Effector memory CD4-positive, alpha-beta T cell (primary cell): ENCODE measurements around the gene PALLD.

Experiments
- DNase-seq, 3 donors: peaks; one replicate each; pipeline ENCODE4 v3.0.0-alpha.2; 2020
- H3K27ac ChIP-seq: 2 replicates; pipeline ENCODE4 v1.7.0; 2013; ENCODE audit warnings: mild to moderate bottlenecking, low read length, moderate library complexity; ENCODE audit not compliant: insufficient read depth, poor library complexity, severe bottlenecking
- H3K27me3 ChIP-seq: replicated peaks from 2 replicates; pipeline ENCODE4 v1.7.0; 2013; ENCODE audit warnings: mild to moderate bottlenecking, low read length; ENCODE audit not compliant: insufficient read depth, control insufficient read depth, poor library complexity, severe bottlenecking
- H3K36me3 ChIP-seq: 2 replicates; pipeline ENCODE4 v1.7.0; 2013; ENCODE audit warnings: mild to moderate bottlenecking, low read length, moderate library complexity; ENCODE audit not compliant: control insufficient read depth, insufficient read depth
- H3K4me1 ChIP-seq: 2 replicates; pipeline ENCODE4 v1.7.0; 2013; ENCODE audit warnings: low read length, mild to moderate bottlenecking; ENCODE audit not compliant: control insufficient read depth, insufficient read depth, poor library complexity, severe bottlenecking
- H3K4me3 ChIP-seq: 2 replicates; pipeline ENCODE4 v1.7.0; 2013; ENCODE audit warnings: low read length, low read depth, mild to moderate bottlenecking; ENCODE audit not compliant: insufficient read depth, poor library complexity, severe bottlenecking
- H3K9me3 ChIP-seq: 2 replicates; pipeline ENCODE4 v1.7.0; 2013; ENCODE audit warnings: mild to moderate bottlenecking, low read length, moderate library complexity; ENCODE audit not compliant: control insufficient read depth

The PALLD gene

GRCh38 chr4:168914095-168914494 is 417.2 kb downstream of the PALLD start:
- Histone ChIP-seq H3K4me3 (no peak overlapping the region), H3K4me1 (no peaks in the 10 kb centered on the region), H3K27ac (no peak overlapping the region), H3K9me3 (no peaks in the 10 kb centered on the region), H3K27me3 (no peaks in the 10 kb centered on the region), H3K36me3 (no peaks in the 10 kb centered on the region)
- no peak for DNase-seq

GRCh38 chr4:168917138-168917779 is 420.4 kb downstream of the PALLD start:
- no peak overlapping the region for H3K4me3 ChIP-seq
- H3K27me3 ChIP-seq, result no peaks in the 10 kb centered on the region
- no peak overlapping the region for H3K27ac ChIP-seq
- H3K36me3 ChIP-seq, result no peaks in the 10 kb centered on the region
- no peaks in the 10 kb centered on the region for H3K9me3 ChIP-seq
- no peaks in the 10 kb centered on the region for H3K4me1 ChIP-seq
- no peak for DNase-seq

GRCh38 chr4:168919706-168920324 is 423.0 kb downstream of the PALLD start:
- no peaks in the 10 kb centered on the region for H3K27me3 ChIP-seq
- H3K36me3 ChIP-seq, result no peaks in the 10 kb centered on the region
- no peaks in the 10 kb centered on the region for H3K9me3 ChIP-seq
- no peaks in the 10 kb centered on the region for H3K4me1 ChIP-seq
- no peak overlapping the region for H3K27ac ChIP-seq
- no peak for DNase-seq
- no peak overlapping the region for H3K4me3 ChIP-seq

- DNase-seq, result no peak
- H3K4me3 ChIP-seq, result no peak overlapping the region
- H3K27me3 ChIP-seq, result no peaks in the 10 kb centered on the region
- no peaks in the 10 kb centered on the region for H3K36me3 ChIP-seq
- no peak overlapping the region for H3K27ac ChIP-seq
- H3K9me3 ChIP-seq, result no peaks in the 10 kb centered on the region
- no peaks in the 10 kb centered on the region for H3K4me1 ChIP-seq
Observed at GRCh38 chr4:168920441-168921065, 423.7 kb downstream of the PALLD start.

- no peaks in the 10 kb centered on the region for H3K4me1 ChIP-seq
- no peak overlapping the region for H3K27ac ChIP-seq
- H3K27me3 ChIP-seq, result no peaks in the 10 kb centered on the region
- no peaks in the 10 kb centered on the region for H3K36me3 ChIP-seq
- no peak overlapping the region for H3K4me3 ChIP-seq
- peak in 1 of 3 donors; percentile 36 for DNase-seq
- no peaks in the 10 kb centered on the region for H3K9me3 ChIP-seq
Observed at GRCh38 chr4:168923526-168924194, 426.8 kb downstream of the PALLD start.

- Histone ChIP-seq H3K27me3 (no peaks in the 10 kb centered on the region), H3K4me3 (no peak overlapping the region), H3K9me3 (no peaks in the 10 kb centered on the region), H3K4me1 (no peaks in the 10 kb centered on the region), H3K36me3 (no peaks in the 10 kb centered on the region), H3K27ac (no peak overlapping the region)
- DNase-seq, result no peak
Observed at GRCh38 chr4:168924667-168925066, 427.8 kb downstream of the PALLD start.

- H3K27me3 ChIP-seq, result no peaks in the 10 kb centered on the region
- H3K4me3 ChIP-seq, result no peak overlapping the region
- H3K27ac ChIP-seq, result no peak overlapping the region
- no peaks in the 10 kb centered on the region for H3K9me3 ChIP-seq
- H3K36me3 ChIP-seq, result no peaks in the 10 kb centered on the region
- H3K4me1 ChIP-seq, result no peaks in the 10 kb centered on the region
- DNase-seq, result no peak
Observed at GRCh38 chr4:168925789-168926490, 429.1 kb downstream of the PALLD start.

- Histone ChIP-seq H3K36me3 (no peaks in the 10 kb centered on the region), H3K27ac (no peak overlapping the region), H3K27me3 (no peaks in the 10 kb centered on the region), H3K9me3 (no peaks in the 10 kb centered on the region), H3K4me3 (no peak overlapping the region), H3K4me1 (no peaks in the 10 kb centered on the region)
- no peak for DNase-seq
Observed at GRCh38 chr4:168928346-168928745, 431.5 kb downstream of the PALLD start.

- Histone ChIP-seq H3K4me1 (no peaks in the 10 kb centered on the region), H3K4me3 (no peak overlapping the region), H3K27me3 (no peaks in the 10 kb centered on the region), H3K27ac (no peak overlapping the region), H3K36me3 (no peaks in the 10 kb centered on the region), H3K9me3 (no peaks in the 10 kb centered on the region)
- DNase-seq, result no peak
Observed at GRCh38 chr4:168928875-168929274, 432.0 kb downstream of the PALLD start.
